Esophagus muscularis mucosa (tissue), 4 donors: ENCODE measurements around the gene VSIG10L. TPM values are rescaled to one million over a fixed set of nuclear protein-coding genes. Genes with fewer than 3 reads are reported as not detected.

Experiments
- DNase-seq: peaks from one replicate; pipeline ENCODE4 v3.0.0-alpha.2; 2017; ENCODE audit errors: extremely low spot score
- H3K27ac ChIP-seq, 4 donors: fragments of 200-600 bp; sonication (generic); replicated peaks in 1 of 4; 1 replicate in 3 of 4; 2 replicates in 1 of 4; pipeline ENCODE4 v1.5.1; 2016 to 2019; ENCODE audit warnings: mild to moderate bottlenecking in 1 of 4
- H3K27me3 ChIP-seq, 4 donors: fragments of 200-600 bp; sonication (generic); one replicate each; pipeline versions ENCODE4 v1.5.1 to v1.6.0; 2016 to 2019
- H3K36me3 ChIP-seq, 4 donors: fragments of 200-600 bp; sonication (generic); one replicate each; pipeline ENCODE4 v1.5.1; 2016 to 2019
- H3K4me1 ChIP-seq, 4 donors: fragments of 200-600 bp; sonication (generic); one replicate each; pipeline ENCODE4 v1.5.1; 2016 to 2019
- H3K4me3 ChIP-seq, 4 donors: fragments of 200-600 bp; sonication (generic); 1 replicate in 2 of 4; 2 replicates in 2 of 4; pipeline ENCODE4 v1.5.1; 2016 to 2019; ENCODE audit warnings: mild to moderate bottlenecking in 4 of 4, moderate library complexity in 1 of 4
- H3K9me3 ChIP-seq, 4 donors: fragments of 200-600 bp; sonication (generic); 1 replicate in 3 of 4; 2 replicates in 1 of 4; pipeline ENCODE4 v1.5.1; 2016 to 2019
- CTCF ChIP-seq, 3 experiments: fragments of 200-600 bp in 2 of 3; fragments of 450-650 bp in 1 of 3; sonication (generic) in 2 of 3; IDR thresholded peaks; one replicate each; pipeline ENCODE4 v1.5.1; 2017 to 2019; ENCODE audit warnings: antibody characterized with exemption in 3 of 3, mild to moderate bottlenecking in 2 of 3, moderate library complexity in 1 of 3
- EP300 ChIP-seq: sonication (generic); formaldehyde crosslinking; IDR thresholded peaks from one replicate; pipeline ENCODE4 v1.6.1; 2017; ENCODE audit warnings: antibody characterized with exemption
- POLR2A ChIP-seq: fragments of 450-650 bp; IDR thresholded peaks from one replicate; pipeline ENCODE4 v1.6.1; 2017; ENCODE audit warnings: antibody characterized with exemption, moderate library complexity, mild to moderate bottlenecking, low read depth
- POLR2AphosphoS5 ChIP-seq, 2 donors: sonication (generic); formaldehyde crosslinking; IDR thresholded peaks; one replicate each; pipeline ENCODE4 v1.6.1; 2017; ENCODE audit warnings: antibody characterized with exemption in 2 of 2
- WGBS: methylation state at CpG from one replicate; pipeline ENCODE4 v1.1.5; 2018; 5-methylcytosine and 5-hydroxymethylcytosine counted together
- intact Hi-C: fragments of 100-400 bp; cut with DNase I; formaldehyde crosslinking; loops from one replicate; pipeline ENCODE4 v1.15.1; 2023
- total RNA-seq, 4 donors: library from RNA; depleted of rRNA; stranded (reverse); fragments of >200 nt; gene quantifications; one replicate each; pipeline versions ENCODE4 v1.1.0 to v1.2.1, GENCODE V29; 2016

VSIG10L gene
- total RNA-seq, 4 donors from 2014 or later: 1.3 to 3.4 (median 2.2) TPM

GRCh38 chr19:51330366-51330765 lies 11.6 kb downstream of the VSIG10L start:
- intact Hi-C loops: loop anchor here (10.0 kb wide), 1 partner anchor 324 kb away; no protein-coding TSS in a partner anchor
- DNase-seq: no peak
- no peaks in the 10 kb centered on the region for H3K9me3 ChIP-seq
- H3K4me3 ChIP-seq: no peak overlapping the region
- H3K36me3 ChIP-seq: peaks cover 0 to 22% (median 12%) of the 10 kb centered on the region in 4 donors
- peaks cover 5 to 71% (median 32%) of the 10 kb centered on the region in 4 donors for H3K27me3 ChIP-seq
- no peak overlapping the region for H3K27ac ChIP-seq
- peaks cover 7 to 15% (median 11%) of the 10 kb centered on the region in 4 donors for H3K4me1 ChIP-seq
- no peak for TF ChIP-seq POLR2AphosphoS5 (IDR thresholded peaks at IDR 0.05)
- TF ChIP-seq POLR2A: no peak
- TF ChIP-seq CTCF (IDR thresholded peaks at IDR 0.05): no peak
- TF ChIP-seq EP300: no peak
- 100% methylated on average over 4 of the region's 4 CpGs for WGBS

- DNase-seq: no peak
- intact Hi-C loops: no loop called here
- H3K27ac ChIP-seq: no peak overlapping the region
- peaks cover 0 to 22% (median 12%) of the 10 kb centered on the region in 4 donors for H3K36me3 ChIP-seq
- 86% methylated on average over 1 of the region's 5 CpGs for WGBS
- peaks cover 5 to 77% (median 32%) of the 10 kb centered on the region in 4 donors for H3K27me3 ChIP-seq
- no peaks in the 10 kb centered on the region for H3K9me3 ChIP-seq
- no peak overlapping the region for H3K4me3 ChIP-seq
- H3K4me1 ChIP-seq: peaks cover 7 to 15% (median 11%) of the 10 kb centered on the region in 4 donors
- TF ChIP-seq EP300: no peak
- TF ChIP-seq CTCF (IDR thresholded peaks at IDR 0.05): no peak
- no peak for TF ChIP-seq POLR2AphosphoS5 (IDR thresholded peaks at IDR 0.05)
Observed at GRCh38 chr19:51329411-51329810, 12.5 kb downstream of the VSIG10L start.

- no peak for DNase-seq
- intact Hi-C loops: no loop called here
- H3K4me1 ChIP-seq: peaks cover 7 to 15% (median 11%) of the 10 kb centered on the region in 4 donors
- H3K36me3 ChIP-seq: peaks cover 0 to 17% (median 12%) of the 10 kb centered on the region in 4 donors
- H3K4me3 ChIP-seq: peak overlapping the region; percentile 11 to 40 (median 20)
- TF ChIP-seq CTCF (IDR thresholded peaks at IDR 0.05): peak in 1 of 3 experiments; percentile 2
- TF ChIP-seq POLR2A: no peak
- no peak overlapping the region for H3K27ac ChIP-seq
- no peaks in the 10 kb centered on the region for H3K9me3 ChIP-seq
- 8% methylated on average over 43 of the region's 75 CpGs for WGBS
- peaks cover 5 to 93% (median 32%) of the 10 kb centered on the region in 4 donors for H3K27me3 ChIP-seq
Observed at GRCh38 chr19:51327066-51328001, 14.6 kb downstream of the VSIG10L start.

GRCh38 chr19:51326216-51327065 lies 15.5 kb downstream of the VSIG10L start:
- TF ChIP-seq POLR2A (no peak), POLR2AphosphoS5 (IDR thresholded peaks at IDR 0.05) (no peak), EP300 (no peak), CTCF (IDR thresholded peaks at IDR 0.05) (no peak)
- no peak overlapping the region for H3K4me3 ChIP-seq

More at GRCh38 chr19:51326216-51327065, 15.5 kb downstream of the VSIG10L start:
- H3K27ac ChIP-seq: no peak overlapping the region
- H3K4me1 ChIP-seq: peaks cover 7 to 15% (median 11%) of the 10 kb centered on the region in 4 donors
- H3K27me3 ChIP-seq: peaks cover 5 to 96% (median 32%) of the 10 kb centered on the region in 4 donors
- 37% methylated on average over 11 of the region's 36 CpGs for WGBS
- H3K9me3 ChIP-seq: no peaks in the 10 kb centered on the region
- DNase-seq: no peak
- peaks cover 0 to 8% (median 5%) of the 10 kb centered on the region in 4 donors for H3K36me3 ChIP-seq
- intact Hi-C loops: no loop called here
